NCI-H345 treated with DMSO at 0.1 percent for 48 hours (cell line): ENCODE data around the gene SNCB.

Experiments used
- DNase-seq: peaks from one replicate; lab custom pipeline; 2025; ENCODE audit not compliant: unreplicated experiment; lab: John Stamatoyannopoulos, UW

SNCB gene

DNA sequence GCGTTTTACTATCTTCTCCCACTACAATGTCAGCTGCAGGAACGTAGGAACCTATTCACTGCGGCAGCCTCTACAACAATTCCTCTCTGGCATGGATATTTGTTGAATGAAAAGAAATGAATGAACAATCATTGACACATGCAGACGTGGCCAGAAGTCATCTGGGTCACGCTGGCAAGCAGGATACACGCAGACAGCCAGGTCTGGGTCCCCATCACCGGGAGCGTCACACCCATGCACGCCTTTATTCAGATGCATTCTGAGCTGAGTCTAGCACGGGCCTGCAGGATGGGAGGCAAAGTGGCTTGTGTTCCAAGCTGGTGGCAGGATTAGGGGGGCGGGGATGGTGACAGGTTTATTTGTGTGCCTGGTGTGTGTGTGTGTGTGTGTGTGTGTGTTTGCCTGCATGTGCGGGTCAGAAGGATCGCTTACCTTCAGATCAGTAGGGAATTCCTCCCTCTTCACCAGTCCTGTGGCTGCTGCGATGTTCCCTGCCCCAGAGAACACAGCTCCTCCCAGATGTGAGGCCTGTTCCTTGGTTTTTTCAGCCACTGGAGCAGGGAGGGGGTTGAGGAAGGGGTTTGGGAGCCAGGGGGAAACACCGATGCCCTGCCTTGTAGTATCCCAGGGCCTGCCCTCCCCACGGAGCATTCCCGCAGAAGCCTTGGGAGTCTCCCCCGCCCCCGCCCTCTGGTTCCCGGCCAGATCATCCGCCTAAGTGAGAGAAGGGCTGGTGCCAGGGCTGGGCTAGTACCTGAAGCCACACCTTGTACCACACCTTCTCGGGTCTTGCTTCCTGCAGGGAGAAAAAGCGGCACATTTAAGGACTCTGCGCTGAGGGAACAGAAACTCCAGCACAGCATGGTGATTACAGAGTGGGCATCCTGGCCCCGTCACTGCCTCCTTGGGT lies 4.1 kb downstream of the SNCB start:
- no peak for DNase-seq

GRCh38 chr5:176625512-176625911 lies 4.8 kb downstream of the SNCB start:
- no peak for DNase-seq

GRCh38 chr5:176624938-176625337 lies 5.4 kb downstream of the SNCB start:
- DNase-seq, result no peak

DNA sequence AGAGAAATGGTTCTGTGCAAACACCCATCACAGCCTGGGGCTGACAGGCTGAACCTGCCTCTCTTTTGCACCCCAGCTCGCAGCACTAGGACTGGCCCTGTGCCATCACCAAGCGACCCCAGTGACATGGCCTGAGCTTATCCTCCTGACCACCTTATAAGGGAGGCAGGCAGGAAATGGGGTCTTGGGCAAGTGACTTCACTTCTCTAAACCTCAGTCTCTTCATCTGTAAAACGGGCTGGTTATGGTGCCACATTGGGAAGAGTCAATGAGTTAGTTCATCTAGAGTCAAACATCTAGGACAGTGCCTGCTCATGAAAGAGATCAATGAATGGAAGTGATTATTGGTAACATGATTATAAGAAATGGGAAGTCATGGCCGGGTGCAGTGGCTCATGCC lies 6.2 kb downstream of the SNCB start:
- DNase-seq, result no peak

GRCh38 chr5:176621661-176622079 lies 8.7 kb downstream of the SNCB start:
- DNase-seq, result no peak

GRCh38 chr5:176620333-176620981 lies 9.9 kb downstream of the SNCB start:
- no peak for DNase-seq

- no peak for DNase-seq
Observed at GRCh38 chr5:176619569-176620332, 10.6 kb downstream of the SNCB start.

DNA sequence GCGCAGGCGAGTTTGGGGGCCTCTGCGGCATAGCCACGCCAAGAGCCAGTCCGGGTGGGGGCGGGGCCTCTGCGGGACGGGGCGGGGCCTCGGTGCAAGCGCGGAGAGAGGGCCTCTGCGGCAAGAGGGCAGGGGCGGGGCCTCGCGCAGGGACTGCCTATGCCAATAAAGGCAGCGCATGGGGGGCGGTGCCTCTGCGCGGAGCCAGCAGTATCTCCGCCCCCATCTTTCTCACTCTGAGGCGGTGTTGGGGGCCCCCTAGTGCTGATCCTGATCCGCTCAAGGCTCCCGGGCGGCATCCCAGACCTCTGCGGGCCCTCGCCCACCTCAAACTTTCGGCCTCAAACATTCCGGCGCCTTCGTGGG lies 11.1 kb downstream of the SNCB start:
- DNase-seq, result no peak

GRCh38 chr5:176618783-176619182 lies 11.6 kb downstream of the SNCB start:
- DNase-seq, result no peak

DNA sequence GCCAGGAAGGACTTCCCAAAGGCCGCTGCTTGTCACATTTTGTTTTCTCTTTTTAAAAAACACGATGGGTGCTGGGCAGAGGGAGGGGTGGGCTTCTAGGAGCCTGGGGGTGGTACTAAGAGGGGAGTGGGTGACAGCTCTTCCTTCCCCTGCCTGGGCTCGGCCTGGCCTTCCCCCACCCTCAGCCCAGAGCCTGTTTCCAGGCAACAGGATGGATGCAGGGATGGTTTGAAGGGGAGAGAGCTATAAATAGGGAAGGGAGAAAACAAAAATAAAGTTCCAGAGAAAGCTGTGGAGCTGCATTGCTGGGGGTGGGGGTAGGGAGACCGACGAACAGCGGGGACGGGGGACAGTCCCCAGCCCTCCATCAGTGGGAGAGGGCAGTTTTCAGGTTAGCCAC lies 13.8 kb downstream of the SNCB start:
- DNase-seq, result no peak

DNA sequence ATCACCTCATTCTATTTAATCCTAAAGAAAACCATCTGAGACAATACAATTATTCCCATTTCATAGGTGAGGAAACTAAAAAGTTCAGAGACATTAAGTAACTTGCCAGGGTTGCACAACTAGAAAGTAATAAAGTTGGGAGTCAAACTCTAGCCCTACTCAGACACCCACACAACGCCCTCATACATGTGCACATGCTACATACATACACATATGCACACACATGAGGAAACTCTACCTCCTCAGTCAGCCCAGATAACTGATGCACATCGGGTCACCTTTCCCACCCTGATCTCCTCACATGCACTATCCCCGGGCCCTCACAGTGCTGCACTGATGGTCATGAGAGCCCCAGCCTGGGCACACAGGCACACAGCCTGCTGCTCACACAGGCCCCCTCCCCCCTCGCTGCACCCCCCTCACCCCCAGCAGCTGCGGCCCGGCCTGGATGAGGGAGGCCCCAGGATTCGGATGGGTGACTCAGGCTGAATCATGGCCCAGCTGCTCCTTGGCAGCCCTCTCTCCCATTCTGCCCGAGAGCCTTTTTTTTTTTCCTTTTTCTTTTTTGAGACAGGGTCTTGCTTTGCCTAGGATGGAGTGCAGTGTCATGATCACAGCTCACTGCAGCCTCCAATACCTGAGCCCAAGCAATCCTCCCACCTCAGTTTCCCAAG lies 15.4 kb downstream of the SNCB start:
- DNase-seq, result no peak

- no peak for DNase-seq
Observed at GRCh38 chr5:176612855-176613254, 17.5 kb downstream of the SNCB start.

- no peak for DNase-seq
Observed at GRCh38 chr5:176612008-176612407, 18.3 kb downstream of the SNCB start.

GRCh38 chr5:176611435-176611834 lies 18.9 kb downstream of the SNCB start:
- no peak for DNase-seq

DNA sequence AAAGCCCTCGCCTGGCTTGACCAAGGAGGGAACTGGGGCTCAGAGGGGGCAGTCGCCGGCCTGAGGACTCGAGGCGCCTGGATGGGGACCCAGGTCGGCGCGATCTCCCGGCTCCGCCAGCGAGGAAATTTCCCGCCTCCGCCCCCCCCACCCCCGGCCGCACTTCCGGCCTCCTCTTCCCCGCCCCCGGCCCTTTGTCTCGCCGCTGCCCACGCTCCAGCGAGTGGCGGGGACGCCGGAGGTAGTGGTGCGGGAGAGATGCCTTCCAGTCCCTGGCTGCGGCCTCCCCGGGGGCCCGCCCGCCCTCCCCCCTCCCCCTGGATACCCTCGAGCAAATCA lies 19.9 kb downstream of the SNCB start:
- no peak for DNase-seq

DNA sequence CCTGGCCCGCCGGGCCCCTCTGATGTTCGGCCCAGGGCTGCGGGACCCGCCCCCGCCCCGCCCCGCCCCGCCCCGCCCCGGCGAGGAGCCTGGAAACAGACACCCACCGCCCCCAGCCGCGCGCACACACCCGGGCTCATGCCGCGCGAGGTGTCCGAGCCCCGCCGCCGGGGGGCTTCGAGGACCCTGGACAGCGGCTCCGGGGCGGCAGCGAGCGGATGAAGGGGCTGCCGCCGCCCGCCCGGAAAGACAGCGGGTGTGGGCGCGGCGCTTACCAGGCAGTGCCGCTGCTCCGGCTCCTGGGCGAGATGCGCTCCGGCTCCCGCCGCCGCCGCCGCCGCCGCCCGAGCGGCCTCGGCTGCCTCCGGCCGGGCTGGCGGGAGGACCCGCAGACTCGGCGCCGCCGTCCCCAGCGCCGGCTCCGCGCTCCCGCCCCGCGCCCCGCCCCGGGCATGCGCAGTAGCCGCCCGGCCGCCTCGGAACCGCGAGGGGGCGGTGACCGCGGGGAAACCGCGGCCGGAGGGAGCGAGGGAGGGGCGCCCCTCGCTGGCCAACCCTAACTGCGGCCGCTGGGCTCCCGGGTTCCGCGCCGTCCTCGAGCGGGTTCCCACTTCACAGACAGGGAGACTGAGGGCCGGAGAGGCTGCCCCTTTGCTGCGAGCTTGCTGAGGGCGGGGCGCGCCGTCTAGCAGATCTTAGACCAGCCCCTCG lies 20.5 kb downstream of the SNCB start, which contains the start of gene GPRIN1:
TSS of gene GPRIN1 (minus strand) at position 433 of the 711 bp plus-strand sequence. CDS start 10,322 bp downstream, outside the sequence.
- DNase-seq, result peak; percentile 46

GRCh38 chr5:176608937-176609723 lies 21.2 kb downstream of the SNCB start:
- peak; percentile 16 for DNase-seq

- no peak for DNase-seq
Observed at GRCh38 chr5:176608142-176608705, 22.1 kb downstream of the SNCB start.

GRCh38 chr5:176606875-176607274 lies 23.5 kb downstream of the SNCB start:
- no peak for DNase-seq
